Germinal center (tissue), 1 donor: ENCODE measurements around the gene CYP19A1.

Source experiments
- DNase-seq: peaks from one replicate; pipeline ENCODE4 v3.0.0; 2012; ENCODE audit warnings: mixed read lengths, low spot score

The CYP19A1 gene

DNA sequence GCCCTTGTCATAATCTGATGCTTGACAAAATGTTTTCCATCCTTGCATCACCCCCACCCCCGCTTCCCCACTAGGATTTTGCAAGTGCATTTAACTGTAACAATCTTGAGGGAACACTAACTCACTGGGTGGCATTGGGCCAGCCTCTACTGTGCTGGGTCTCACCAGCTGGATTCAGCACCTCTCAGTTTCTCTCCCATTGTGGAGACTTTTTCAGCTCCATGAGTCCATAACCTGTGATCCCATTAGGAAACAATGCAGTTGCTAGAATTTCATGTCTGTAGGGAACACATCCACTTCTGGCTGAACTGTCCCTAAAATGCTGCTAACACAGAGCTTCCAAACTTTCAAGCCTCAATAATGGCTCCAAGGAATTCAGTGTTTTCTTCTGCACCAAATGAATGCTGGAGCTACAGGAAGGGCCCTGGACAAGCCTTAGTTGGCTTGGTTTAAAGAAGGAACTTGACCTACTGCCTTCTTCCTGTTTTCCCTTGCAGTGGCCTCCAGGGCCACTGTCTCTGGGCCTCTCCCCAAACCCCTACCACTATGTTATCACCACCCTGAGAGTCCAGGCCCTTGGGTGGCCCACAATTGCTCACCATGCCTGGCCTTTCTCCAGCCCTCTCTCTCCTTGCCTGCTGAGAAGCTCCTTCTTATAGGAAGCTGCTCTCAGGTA is 15.6 kb downstream of the CYP19A1 start:
- no peak for DNase-seq

DNA sequence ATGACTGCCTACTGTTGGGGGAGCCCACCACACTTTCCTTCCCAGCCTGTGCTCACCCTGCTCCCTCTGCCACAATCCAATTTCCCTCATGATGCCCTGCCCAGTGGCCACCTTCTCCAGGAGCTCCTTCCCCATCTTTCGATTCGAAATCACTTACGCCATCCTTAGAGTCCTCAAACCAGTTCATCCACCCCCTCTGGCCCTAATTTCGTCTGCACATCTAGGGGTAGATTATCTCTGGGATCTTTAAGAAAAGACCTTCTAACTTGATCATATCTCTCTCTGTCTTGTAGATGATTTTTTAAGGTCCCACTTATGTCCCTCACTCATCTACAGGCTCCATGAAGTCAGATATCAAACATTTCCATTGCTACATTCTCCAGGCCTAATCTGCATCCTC is 17.1 kb downstream of the CYP19A1 start:
- DNase-seq = no peak

DNA sequence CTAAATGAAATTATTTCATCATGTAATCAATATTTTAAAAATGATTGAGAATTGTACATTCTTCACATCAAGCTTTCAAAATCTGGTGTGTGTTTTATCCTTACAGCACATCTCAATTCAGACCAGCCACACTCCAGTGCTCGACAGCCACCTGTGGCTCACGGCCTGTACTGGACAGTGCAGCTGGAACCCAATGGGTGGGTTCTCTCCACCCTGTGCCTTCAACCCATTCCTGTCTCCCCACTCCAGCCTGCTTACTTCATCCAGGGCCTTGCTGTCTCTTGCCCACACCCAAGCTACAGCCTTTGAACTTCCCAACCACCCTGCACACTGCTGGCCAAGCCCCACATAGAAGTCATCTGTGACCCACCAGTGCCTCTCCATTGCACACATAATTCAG is 17.6 kb downstream of the CYP19A1 start:
- DNase-seq = no peak

DNA sequence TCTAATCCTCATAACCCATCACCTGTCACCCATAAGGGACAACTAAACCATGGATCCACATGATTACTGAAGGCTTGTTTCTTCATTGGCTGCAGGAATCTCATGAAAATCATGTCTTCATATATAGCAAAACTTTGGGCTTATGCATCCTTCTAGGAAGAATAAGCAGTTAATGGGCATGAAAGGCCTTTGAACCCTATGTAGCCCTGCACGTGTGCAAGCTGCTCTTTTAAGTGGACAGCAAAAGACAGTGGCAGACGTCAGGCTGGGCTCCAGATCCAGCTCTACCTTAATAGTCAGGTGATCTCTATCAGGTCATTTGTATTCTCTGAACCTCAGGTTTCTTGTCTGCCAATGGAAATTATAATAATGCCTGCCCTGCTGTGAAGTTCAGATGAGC is 18.9 kb downstream of the CYP19A1 start:
- DNase-seq = no peak

DNA sequence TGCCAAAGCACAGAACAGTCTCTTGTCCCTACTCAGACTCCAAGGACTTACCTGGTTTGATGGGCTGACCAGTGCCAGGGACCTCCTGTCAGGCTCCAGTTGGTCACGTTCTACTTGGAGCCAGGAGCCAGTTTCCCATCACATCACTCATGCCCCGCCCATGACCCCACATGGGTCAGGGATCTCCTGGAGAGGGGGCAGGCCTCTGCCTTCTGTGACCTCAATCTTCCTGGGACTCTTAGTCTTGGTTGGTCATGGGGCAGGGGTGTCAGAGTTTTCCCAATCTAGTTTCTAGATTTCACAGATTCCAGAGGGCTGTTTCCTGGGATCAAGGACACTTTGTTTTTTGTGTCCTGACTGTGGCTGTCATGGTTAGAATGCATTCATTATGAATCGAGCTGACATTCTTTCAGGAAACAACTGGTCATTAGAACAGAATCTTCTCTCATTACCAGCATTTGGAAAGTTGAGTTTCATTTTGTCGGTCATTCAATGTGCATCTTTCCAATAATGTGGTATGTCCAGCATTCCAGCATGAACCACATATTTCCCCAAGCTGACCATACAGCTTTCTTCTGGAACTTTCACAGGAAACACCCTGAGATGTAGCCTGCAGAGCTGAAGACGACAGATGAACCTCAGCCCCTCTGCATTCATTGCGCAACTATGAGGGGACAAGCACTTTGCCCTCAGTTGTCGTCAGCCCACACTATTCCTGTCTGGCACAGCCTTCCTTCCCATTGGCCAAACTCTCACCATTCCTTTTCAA is 19.8 kb downstream of the CYP19A1 start:
- no peak for DNase-seq

DNA sequence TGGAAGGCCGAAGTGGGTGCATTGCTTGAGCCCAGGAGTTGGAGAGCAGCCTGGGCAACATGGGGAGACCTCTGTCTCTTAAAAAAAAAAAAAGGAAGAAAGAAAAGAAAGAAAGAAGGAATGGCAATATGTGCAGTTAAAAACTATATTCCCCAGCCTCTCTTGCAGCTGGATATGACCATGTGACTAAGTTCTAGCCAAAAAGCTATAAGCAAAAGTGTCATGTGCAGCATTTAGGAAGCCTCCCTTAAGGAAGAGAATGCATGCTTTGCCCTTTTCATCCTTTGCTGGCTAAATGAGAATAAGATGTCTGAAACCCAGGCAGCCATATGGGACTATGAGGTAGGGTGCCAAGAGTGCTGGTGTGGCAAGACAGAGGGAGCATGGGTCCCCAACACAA is 21.8 kb downstream of the CYP19A1 start:
- no peak for DNase-seq

DNA sequence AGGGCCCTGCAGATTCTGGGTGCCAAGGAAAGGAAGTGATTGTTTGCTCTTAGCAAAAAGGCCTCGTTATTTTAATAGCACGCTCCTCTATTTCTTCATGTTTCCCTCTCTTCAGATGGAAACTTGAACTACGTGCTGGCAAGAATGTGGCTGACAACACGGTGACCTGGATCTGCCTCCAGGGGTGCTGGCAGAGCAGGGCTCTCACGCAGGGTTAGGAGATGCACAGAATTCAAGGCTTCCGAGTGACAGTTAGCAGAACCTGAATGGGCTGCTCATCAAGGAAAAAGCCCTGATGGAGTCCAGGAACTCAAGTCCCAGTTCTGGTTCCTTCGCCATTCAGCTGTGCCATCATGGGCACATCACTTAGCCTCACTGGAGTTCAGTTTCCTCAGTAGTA is 22.7 kb downstream of the CYP19A1 start:
- DNase-seq = no peak

DNA sequence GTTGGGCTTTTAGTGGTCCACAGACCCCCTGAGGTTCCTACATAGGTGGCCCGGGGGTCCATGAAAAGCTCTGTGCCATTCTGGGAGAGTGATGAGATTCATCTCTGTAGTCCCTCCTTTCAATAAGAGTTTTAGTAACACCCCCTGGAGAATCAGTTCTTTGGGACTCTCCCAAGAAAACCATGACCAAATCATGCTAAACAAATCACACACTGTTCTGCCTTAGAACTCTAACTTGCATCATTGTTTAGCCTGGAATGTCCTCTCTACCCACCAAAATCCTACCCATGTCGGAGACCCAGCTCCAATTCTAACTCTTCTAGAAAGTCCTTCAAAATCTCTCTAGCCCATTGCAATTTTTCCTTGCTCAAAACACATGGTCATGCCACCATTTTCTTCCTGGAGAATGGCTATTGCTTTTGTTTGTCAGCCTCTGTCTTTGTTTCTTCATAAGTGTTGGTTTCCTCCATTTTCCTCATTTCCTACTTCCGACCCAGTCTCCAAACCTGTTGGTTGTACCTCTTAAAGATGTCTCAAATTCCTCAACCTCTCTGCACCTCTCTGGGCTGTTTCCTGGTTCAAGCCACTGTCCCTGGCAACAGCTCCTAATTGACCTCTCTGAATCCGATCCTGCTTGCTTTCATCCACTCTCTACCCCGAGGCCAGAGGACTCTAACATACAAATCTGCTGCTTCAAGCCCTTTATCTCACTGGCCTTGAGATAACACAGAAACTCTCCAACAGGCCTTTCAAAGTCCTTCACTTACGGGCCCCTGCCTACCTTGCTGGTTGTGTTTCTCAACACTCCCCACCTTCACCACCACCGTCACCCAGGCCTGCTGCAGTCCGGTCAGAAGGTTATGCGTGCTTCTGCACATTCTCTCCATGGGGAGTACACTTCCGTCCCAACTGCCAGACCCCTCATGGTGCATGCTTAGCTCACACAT is 23.7 kb downstream of the CYP19A1 start:
- no peak for DNase-seq

DNA sequence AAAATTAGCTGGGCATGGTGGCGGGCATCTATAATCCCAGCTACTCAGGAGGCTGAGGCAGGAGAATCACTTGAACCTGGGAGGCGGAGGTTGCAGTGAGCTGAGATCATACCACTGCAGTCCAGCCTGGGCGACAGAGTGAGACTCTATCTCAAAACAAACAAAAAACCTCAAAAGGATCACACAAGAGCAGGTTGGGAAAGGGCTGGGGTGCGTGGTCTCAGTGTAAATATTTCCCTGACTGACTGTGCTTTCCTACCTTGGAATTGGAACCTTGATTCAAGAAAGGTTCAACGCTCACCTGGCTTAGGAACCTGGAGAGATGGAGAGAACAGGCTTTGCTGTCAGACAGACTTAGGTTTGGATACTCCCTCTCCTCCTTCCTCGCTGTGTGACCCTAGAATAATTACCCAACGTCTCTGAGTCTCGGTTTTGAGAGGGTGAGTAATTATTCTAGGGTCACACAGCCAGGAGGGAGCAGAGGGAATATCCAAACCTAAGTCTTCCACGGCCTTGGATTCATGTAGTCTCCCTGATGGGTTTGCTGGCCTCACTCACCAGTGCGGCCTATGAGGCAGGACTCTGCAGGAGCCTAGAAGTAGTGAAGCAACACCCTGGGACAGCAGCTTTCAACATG is 24.6 kb downstream of the CYP19A1 start:
- DNase-seq = no peak

DNA sequence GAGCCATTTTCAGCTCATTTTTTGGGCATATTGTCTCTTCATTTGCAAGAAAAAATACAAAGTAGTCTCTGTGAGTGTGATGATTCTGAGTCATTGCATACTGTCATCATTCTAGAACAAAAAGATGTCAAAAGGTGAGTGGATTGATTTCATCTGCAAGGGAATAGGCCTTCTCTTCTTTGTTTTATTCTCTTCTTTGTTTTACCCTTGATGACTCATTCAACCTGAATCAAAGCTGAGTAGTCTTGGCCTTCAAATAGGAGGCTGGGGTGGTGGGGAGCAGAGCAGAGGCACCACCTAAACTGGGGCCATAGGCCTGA is 25.4 kb downstream of the CYP19A1 start:
- DNase-seq = no peak

DNA sequence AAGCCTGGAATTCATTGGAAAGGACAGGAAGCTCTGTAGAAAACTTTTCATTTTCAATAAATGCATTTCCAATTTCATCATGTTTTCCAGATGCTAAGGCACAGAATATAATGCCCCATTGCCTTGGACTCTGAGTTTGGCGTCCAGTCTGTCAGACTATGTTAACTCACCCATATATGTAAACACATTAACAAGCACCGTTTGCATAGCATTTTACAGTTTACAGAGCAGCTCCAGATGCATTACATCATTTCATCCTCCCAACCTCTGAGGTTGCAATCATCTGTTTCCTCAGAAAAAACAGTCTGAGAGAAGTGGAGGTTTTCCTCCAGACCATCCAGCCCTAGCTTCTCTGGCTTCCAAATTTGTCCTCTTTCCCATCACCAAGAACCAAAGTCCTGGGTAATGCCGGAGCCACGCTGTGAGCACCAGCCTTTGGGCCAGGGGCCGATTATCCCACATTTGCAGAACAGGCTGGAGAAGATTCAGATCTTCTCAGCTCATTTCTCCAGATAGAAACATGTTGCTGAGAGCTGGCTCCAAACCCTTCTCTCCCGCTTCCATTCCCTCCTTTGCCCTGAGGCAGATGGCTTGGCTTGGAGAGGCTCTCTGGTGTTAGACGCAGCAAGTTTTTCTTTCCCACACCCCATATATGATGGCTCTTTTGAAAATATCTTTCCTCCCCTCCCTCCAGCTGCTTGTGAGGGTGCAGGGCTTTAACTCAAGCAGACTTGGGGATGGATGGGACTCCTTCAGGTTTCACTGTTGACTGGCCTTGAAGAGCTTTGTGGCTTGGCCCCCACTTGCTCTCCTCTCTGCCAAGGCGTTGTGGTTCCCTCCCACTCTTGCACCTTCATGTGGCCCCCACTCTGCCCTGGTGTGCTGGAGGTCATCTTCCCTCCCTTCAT is 26.0 kb downstream of the CYP19A1 start:
- DNase-seq = no peak

DNA sequence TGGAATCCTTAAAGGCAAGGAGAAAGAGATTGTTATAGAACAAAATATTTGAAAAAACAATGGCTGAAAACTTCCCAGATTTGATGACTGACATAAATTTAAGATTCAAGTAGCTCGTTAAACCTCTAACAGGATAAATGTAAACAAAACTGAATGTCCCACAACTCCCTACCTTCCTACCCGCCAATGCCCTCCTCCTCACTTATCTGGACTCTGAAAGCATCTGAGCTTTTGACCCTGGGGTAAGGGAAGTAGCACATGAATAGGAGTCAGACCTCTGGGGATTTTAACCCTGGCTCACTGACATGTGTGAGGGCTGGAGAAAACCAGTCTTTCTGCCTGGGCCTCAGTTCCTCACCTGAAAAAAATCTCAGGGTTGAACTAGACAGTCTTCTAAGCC is 26.9 kb downstream of the CYP19A1 start:
- no peak for DNase-seq

DNA sequence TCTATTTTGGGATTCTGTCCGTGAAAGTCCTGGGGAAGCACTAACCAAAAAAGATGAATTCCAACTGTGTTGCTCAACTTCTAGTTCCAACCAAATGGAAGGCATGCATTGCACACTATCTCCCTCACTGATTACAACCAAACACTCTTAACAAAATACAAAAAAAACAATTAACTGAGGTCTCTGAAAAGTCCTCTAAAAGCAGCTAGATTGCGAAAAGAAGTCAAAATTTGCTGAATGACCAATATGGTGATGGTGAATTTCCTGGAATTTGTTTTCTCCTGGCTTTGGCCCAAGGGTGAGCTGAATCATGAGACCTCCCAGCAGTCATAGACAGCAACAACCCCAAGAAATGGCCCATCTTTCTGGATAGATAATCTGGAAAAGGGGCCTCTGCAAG is 28.3 kb downstream of the CYP19A1 start:
- DNase-seq = no peak

DNA sequence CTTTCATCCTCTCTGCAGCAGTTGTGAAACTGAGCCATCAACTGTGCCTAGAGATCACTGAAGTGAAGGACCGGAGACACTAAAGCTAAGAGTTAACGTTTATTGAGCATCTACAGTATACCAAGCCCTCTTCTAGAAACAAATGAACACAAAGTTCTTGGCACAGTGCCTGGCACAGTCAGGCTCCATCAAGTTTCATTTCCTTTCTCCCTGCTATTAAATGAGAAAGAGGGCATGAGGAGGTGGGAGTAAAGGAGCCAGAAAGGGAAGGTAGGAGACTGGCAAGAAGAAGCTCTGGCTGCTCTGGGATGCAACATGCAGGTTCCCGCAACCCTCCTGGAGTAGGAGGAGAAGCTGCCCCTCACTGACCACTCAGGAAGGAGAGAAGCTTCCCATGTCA is 30.6 kb downstream of the CYP19A1 start:
- DNase-seq = no peak

DNA sequence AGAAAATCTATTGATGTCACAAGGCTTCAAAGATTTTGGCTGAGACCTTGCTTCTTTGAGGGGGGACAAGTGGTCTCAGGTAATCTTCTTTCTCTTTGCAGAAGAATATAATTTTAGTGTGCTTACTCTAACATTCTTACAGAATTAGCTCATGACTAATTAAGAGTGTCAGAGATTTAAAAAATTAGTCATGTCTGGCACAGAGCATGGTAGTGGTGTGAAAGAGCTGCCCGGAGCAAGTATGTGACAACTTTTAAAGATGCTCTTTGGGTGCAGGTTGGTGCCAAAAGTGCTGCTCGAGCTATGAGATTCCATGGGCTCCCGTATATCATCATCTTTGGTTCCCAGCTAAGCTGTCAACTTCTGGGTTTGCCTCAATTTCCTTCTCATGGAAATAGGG is 31.1 kb downstream of the CYP19A1 start:
- no peak for DNase-seq

DNA sequence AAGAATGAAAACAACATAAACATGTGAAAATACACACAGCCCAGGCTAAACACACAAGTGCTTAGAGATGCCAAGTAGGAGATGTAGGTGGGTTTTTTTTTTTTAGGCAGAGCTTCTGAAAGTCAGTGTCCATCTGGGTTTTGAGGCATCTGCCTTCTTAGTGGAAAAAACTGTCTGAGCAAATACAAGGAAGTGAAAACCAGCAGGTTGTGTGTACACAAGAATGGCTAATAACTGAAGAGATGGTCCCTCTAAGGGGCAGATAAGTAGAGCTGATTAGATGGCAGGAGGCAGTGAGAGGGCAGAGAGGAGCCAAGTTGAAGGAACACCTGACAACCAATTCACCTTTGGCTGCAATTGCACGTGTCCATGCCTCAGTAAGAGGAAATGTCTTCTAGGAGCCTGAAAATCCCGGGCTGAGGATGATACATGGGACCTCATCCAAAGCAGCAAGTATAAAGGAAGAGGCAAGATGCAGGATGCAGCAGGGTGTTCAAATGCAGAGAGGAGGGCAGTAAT is 34.9 kb downstream of the CYP19A1 start:
- DNase-seq = no peak

DNA sequence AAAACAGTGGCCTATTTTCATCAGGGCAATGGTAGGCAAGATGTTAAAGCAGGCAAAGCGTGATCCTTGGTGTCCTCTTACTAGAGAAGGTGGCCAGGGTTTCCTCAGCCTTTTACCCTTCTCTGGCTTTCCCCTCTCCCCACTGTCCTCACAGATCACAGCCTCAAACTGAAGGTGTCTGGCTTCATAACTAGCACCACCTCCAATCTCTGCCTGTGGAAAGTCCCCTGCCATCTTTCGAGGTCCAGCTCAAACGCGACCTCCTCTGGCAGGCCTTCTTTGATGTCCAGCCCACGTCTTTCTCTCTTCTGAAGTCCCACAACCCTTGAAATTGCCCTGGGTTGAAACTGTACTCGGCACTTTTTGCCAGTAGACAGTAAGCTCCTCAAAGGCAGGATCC is 35.9 kb downstream of the CYP19A1 start:
- no peak for DNase-seq

DNA sequence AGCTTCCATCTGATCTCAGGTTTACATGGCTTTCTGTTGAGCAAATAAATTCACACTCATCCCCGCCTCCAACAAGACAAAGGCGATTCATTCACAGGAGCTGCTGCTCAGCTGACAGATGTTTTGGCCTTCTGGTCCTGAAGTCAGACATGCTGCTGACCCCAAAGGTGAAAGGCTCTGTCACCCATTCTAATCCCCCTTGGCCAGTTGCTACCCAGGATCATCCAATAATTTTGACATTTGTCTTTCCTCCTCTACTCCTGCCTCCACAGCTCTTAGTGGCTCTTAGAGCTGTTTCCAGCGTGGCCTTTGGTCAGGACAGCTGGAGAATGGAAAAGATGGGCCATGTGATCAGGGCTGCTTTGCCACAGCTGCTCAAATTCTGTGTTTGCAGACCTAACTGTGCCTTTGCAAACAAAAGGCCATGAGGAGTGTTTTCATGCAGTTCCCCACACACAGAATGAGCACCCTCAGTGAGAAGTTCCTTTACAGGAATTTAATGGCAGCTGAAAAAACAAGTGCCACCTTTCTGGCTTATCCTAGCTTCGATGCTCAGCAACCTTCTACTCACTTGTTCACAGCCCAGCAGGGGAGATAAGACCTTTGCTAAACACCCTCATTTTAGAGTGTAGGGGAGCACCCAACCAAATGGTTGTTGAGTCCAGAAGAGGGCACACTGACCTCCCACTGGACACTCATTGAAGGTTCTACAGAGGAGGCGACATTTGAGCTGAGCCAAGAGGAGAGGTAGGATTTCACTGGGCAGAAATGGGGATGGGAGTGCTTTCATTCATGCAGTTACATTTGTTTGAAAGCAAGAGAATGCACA is 39.0 kb downstream of the CYP19A1 start:
- no peak for DNase-seq

DNA sequence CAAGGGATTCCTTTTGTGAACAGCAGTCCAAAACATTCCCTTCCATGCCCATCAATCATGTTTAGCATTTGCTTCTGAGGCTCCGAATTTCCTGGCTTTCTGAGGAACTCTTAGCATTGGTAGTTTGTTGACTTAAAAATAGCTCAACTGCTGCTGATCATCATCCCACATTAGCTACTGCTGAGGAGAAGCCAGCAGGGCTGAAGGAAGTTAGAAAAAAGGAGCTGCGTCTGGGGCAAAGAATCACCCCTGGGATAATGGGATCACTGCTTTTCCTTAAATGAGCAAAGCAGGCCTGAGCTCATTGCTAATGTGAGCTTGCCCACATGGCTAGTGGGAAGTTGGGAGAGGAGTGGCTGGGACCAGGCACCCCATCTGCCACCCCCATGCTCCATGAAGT is 39.8 kb downstream of the CYP19A1 start:
- no peak for DNase-seq

DNA sequence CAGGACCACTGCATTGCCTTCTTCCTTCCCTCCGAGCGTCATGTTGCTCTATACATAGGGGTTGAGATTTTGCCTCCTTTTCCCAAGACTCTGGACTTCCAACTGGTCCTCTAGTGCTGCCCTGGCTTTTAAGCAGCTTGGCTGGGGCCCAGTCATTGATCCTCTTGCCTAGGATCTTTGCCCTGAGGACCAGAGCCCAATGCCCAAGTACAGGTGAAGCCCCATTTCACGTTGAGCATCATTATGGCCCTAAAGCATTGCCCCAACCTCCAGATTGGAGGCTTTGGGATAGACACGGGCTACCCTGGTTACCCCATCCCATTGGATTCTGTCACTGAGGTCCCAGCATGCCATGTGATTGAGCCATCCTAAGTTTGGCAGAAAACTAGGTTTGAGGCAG is 47.7 kb downstream of the CYP19A1 start:
- no peak for DNase-seq
